IMR-90 (cell line): ENCODE data around the gene ARHGEF33. TPM values are rescaled to one million over a fixed set of nuclear protein-coding genes. Genes with fewer than 3 reads are reported as not detected.

ENCODE experiments used
- ATAC-seq: fragments of 200-7000 bp; cut with Tn5 transposase; 2 replicates; pipeline ENCODE4 v1.9.1; 2020; ENCODE audit warnings: low read depth, mild to moderate bottlenecking, moderate library complexity
- BruUV-seq: library from RNA; stranded (reverse); fragments of 400-500 nt; replicated peaks from 2 replicates; lab custom pipeline; 2021; lab: Mats Ljungman, UMichigan
- CTCF ChIA-PET: fragments of 300-600 bp; formaldehyde crosslinking; extraction: SDS; loops from one replicate; lab custom pipeline; 2021; ENCODE audit warnings: antibody characterized with exemption; lab: Yijun Ruan, JAX
- POLR2A ChIA-PET: fragments of 300-600 bp; sonication (Branson Sonifier 250); formaldehyde crosslinking; loops from one replicate; lab custom pipeline; 2022; ENCODE audit warnings: antibody characterized with exemption; ENCODE audit not compliant: unreplicated experiment; lab: Charles Lee
- DNase-seq: peaks from one replicate; pipeline ENCODE4 v3.0.0; 2013
- H2AFZ ChIP-seq: replicated peaks from 2 replicates; pipeline ENCODE3; 2013; ENCODE audit warnings: low read length, mild to moderate bottlenecking; ENCODE audit not compliant: poor library complexity
- H2AK5ac ChIP-seq: 2 replicates; pipeline ENCODE4 v1.6.1; 2013; ENCODE audit warnings: low read depth, low read length, inconsistent platforms
- H2AK9ac ChIP-seq: replicated peaks from 2 replicates; pipeline ENCODE3; 2013; ENCODE audit warnings: mild to moderate bottlenecking, low read depth, low read length, moderate library complexity; ENCODE audit not compliant: poor library complexity
- H2BK120ac ChIP-seq: 2 replicates; pipeline ENCODE4 v1.6.1; 2013; ENCODE audit warnings: low read depth, low read length, inconsistent platforms
- H2BK15ac ChIP-seq: 3 replicates; pipeline ENCODE4 v1.6.1; 2013; ENCODE audit warnings: low read depth, low read length, inconsistent platforms
- H2BK20ac ChIP-seq: 2 replicates; pipeline ENCODE4 v1.6.1; 2013; ENCODE audit warnings: low read depth, mild to moderate bottlenecking, inconsistent platforms, low read length, moderate library complexity
- H2BK5ac ChIP-seq: 2 replicates; pipeline ENCODE4 v1.6.1; 2013; ENCODE audit warnings: mild to moderate bottlenecking, low read depth, low read length, inconsistent platforms; ENCODE audit not compliant: poor library complexity, severe bottlenecking
- H3K14ac ChIP-seq: replicated peaks from 2 replicates; pipeline ENCODE4 v1.6.1; 2013; ENCODE audit warnings: low read depth, low read length, inconsistent platforms
- H3K18ac ChIP-seq: 2 replicates; pipeline ENCODE4 v1.6.1; 2013; ENCODE audit warnings: low read depth, low read length, control low read depth
- H3K23ac ChIP-seq: 2 replicates; pipeline ENCODE4 v1.6.1; 2013; ENCODE audit warnings: low read depth, low read length, inconsistent platforms
- H3K27ac ChIP-seq: 2 replicates; pipeline ENCODE4 v1.5.1; 2013; ENCODE audit warnings: mild to moderate bottlenecking, control low read depth, low read length; ENCODE audit not compliant: insufficient read depth
- H3K27me3 ChIP-seq: 2 replicates; pipeline ENCODE4 v1.6.1; 2013; ENCODE audit warnings: low read length; ENCODE audit not compliant: control insufficient read depth, insufficient read depth
- H3K36me3 ChIP-seq: 2 replicates; pipeline ENCODE4 v1.6.1; 2013; ENCODE audit warnings: low read length, mixed read lengths; ENCODE audit not compliant: control insufficient read depth, insufficient read depth
- H3K4ac ChIP-seq: 2 replicates; pipeline ENCODE4 v1.6.1; 2013; ENCODE audit warnings: low read depth, low read length, inconsistent platforms
- H3K4me1 ChIP-seq: 2 replicates; pipeline ENCODE4 v1.6.1; 2013; ENCODE audit warnings: low read length, mixed read lengths; ENCODE audit not compliant: control insufficient read depth, insufficient read depth
- H3K4me2 ChIP-seq: 2 replicates; pipeline ENCODE4 v1.6.1; 2013; ENCODE audit warnings: low read depth, mild to moderate bottlenecking, control low read depth, low read length, moderate library complexity
- H3K4me3 ChIP-seq: 2 replicates; pipeline ENCODE4 v1.5.1; 2013; ENCODE audit warnings: low read depth, mild to moderate bottlenecking, control low read depth, low read length, moderate library complexity; ENCODE audit not compliant: insufficient read depth
- H3K56ac ChIP-seq: 2 replicates; pipeline ENCODE4 v1.6.1; 2013; ENCODE audit warnings: low read length, inconsistent platforms; ENCODE audit not compliant: insufficient read depth; ENCODE audit errors: extremely low read depth
- H3K79me1 ChIP-seq, 2 experiments: 2 replicates each; pipeline ENCODE4 v1.6.1; 2013; ENCODE audit warnings: low read length in 2 of 2, inconsistent platforms in 1 of 2, low read depth in 1 of 2
- H3K9ac ChIP-seq: 2 replicates; pipeline ENCODE4 v1.6.1; 2013; ENCODE audit warnings: low read depth, low read length, control low read depth
- H3K9me1 ChIP-seq: 2 replicates; pipeline ENCODE4 v1.6.1; 2013; ENCODE audit warnings: low read length, inconsistent platforms; ENCODE audit not compliant: insufficient read depth
- H3K9me3 ChIP-seq: 2 replicates; pipeline ENCODE4 v1.6.1; 2013; ENCODE audit warnings: low read length; ENCODE audit not compliant: control insufficient read depth, insufficient read depth
- H4K20me1 ChIP-seq: 2 replicates; pipeline ENCODE4 v1.6.1; 2013; ENCODE audit warnings: low read length, inconsistent platforms; ENCODE audit not compliant: insufficient read depth
- H4K5ac ChIP-seq: 2 replicates; pipeline ENCODE4 v1.6.1; 2013; ENCODE audit warnings: mild to moderate bottlenecking, low read depth, low read length, control low read depth
- H4K8ac ChIP-seq, 2 experiments: 2 replicates each; pipeline ENCODE4 v1.6.1; 2013; ENCODE audit warnings: low read depth in 2 of 2, low read length in 2 of 2, control low read depth in 1 of 2, inconsistent platforms in 1 of 2
- H4K91ac ChIP-seq: 2 replicates; pipeline ENCODE4 v1.6.1; 2013; ENCODE audit warnings: low read depth, low read length, inconsistent platforms; ENCODE audit not compliant: insufficient read depth
- BHLHE40 ChIP-seq: fragments of 150-350 bp; IDR thresholded peaks from 2 replicates; pipeline ENCODE4 v1.6.1; 2016; ENCODE audit warnings: mild to moderate bottlenecking, low read depth, low read length
- CEBPB ChIP-seq: IDR thresholded peaks from 2 replicates; pipeline ENCODE4 v1.6.1; 2012; ENCODE audit warnings: low read depth, low read length, improper control_type of control experiment
- MAFK ChIP-seq: IDR thresholded peaks from 2 replicates; pipeline ENCODE4 v1.6.1; 2012; ENCODE audit warnings: low read depth, low read length, improper control_type of control experiment
- MXI1 ChIP-seq: IDR thresholded peaks from 2 replicates; pipeline ENCODE4 v1.6.1; 2012; ENCODE audit warnings: low read depth, mild to moderate bottlenecking, low read length, moderate library complexity, borderline replicate concordance
- RCOR1 ChIP-seq: IDR thresholded peaks from 2 replicates; pipeline ENCODE4 v1.6.1; 2012; ENCODE audit warnings: mild to moderate bottlenecking, low read length, improper control_type of control experiment; ENCODE audit not compliant: insufficient replicate concordance
- SMC3 ChIP-seq: fragments of 150-350 bp; IDR thresholded peaks from 2 replicates; pipeline ENCODE4 v1.6.1; 2016; ENCODE audit warnings: low read depth, mild to moderate bottlenecking, antibody characterized with exemption, low read length, moderate library complexity
- USF2 ChIP-seq: fragments of 150-350 bp; IDR thresholded peaks from 2 replicates; pipeline ENCODE4 v1.6.1; 2017; ENCODE audit warnings: mild to moderate bottlenecking, antibody characterized with exemption, low read length, low read depth
- WGBS, 2 experiments: methylation state at CpG; one replicate each; pipeline versions ENCODE4 v1.1.5 to v1.1.7; 2013; ENCODE audit warnings: missing lambda C conversion rate in 2 of 2; ENCODE audit not compliant: insufficient read length in 1 of 2; ENCODE audit errors: extremely low coverage in 2 of 2; 5-methylcytosine and 5-hydroxymethylcytosine counted together
- dilution Hi-C: fragments of 300-500 bp; cut with HindIII; formaldehyde crosslinking; loops from one replicate; pipeline ENCODE4 v1.14.3; 2018; ENCODE audit warnings: low sequenced_read_pairs; ENCODE audit not compliant: unreplicated experiment
- in situ Hi-C: fragments of 300-500 bp; cut with MboI; formaldehyde crosslinking; loops from 3 replicates; pipeline ENCODE4 v1.14.3; 2019; ENCODE audit warnings: low sequenced_read_pairs, inconsistent platforms, mixed read lengths
- intact Hi-C: fragments of 100-400 bp; cut with micrococcal nuclease; formaldehyde crosslinking; loops from 2 replicates; pipeline ENCODE4 v1.10.0; 2022
- polyA plus RNA-seq, 3 experiments: library from polyadenylated mRNA; depleted of rRNA; stranded (reverse); fragments of >200 nt; gene quantifications; 2 replicates each; pipeline ENCODE4 v1.2.3, GENCODE V29; 2012; ENCODE audit warnings: low replicate concordance in 1 of 3
- total RNA-seq: library from RNA; depleted of rRNA; stranded (reverse); fragments of >200 nt; gene quantifications from 2 replicates; pipeline ENCODE4 v1.2.3, GENCODE V29; 2012

ARHGEF33 gene
- total and polyA plus RNA-seq, 2 of the 4 experiments (the other 2 are of a cell fraction) = 0.18 to 0.21 TPM

GRCh38 chr2:38873763-38874162 is 15.9 kb upstream of the ARHGEF33 start:
- Histone ChIP-seq H3K4ac (no peak overlapping the region), H3K79me1 (peaks cover 16 to 37% of the 10 kb centered on the region in 2 experiments), H4K8ac (no peak overlapping the region), H3K4me2 (no peak overlapping the region), H2BK20ac (no peak overlapping the region), H3K9ac (no peak overlapping the region), H3K23ac (no peak overlapping the region), H3K36me3 (no peaks in the 10 kb centered on the region), H3K4me1 (no peaks in the 10 kb centered on the region), H3K9me1 (0 out of 2 replicates have a peak, but pooled peaks cover 3% of the 10 kb centered on the region), H3K27ac (no peak overlapping the region), H3K27me3 (no peaks in the 10 kb centered on the region), H3K9me3 (no peaks in the 10 kb centered on the region), H3K18ac (no peak overlapping the region), H4K20me1 (no peaks in the 10 kb centered on the region), H3K4me3 (no peak overlapping the region), H2AK5ac (no peak overlapping the region), H2AFZ (no peak overlapping the region), H2BK15ac (no peak overlapping the region), H2BK5ac (no peak overlapping the region), H2AK9ac (no peak overlapping the region), H4K91ac (no peak overlapping the region), H2BK120ac (no peak overlapping the region), H3K56ac (no peak overlapping the region), H3K14ac (no peak overlapping the region), H4K5ac (no peak overlapping the region)
- ATAC-seq (no peak), DNase-seq (no peak)
- ChIA-PET POLR2A (no interaction called here), CTCF (no interaction called here)
- TF ChIP-seq MXI1 = no peak
- TF ChIP-seq RCOR1 = no peak
- no peak for TF ChIP-seq BHLHE40
- TF ChIP-seq SMC3 = no peak
- TF ChIP-seq MAFK = no peak
- TF ChIP-seq CEBPB = no peak
- no peak for TF ChIP-seq USF2
- no CpG with 5 or more reads among the region's 5 CpGs for WGBS, 2 experiments
- no TSS peak for BruUV-seq
- in situ Hi-C loops (no loop called here), dilution Hi-C loops (no loop called here), intact Hi-C loops (loop anchor here (10.0 kb wide), 1 partner anchor 121 kb away; no protein-coding TSS in a partner anchor)
